Activated CD8-positive, alpha-beta memory T cell treated with anti-CD3 and anti-CD28 coated beads for 1 hour (primary cell): ENCODE measurements around the gene CRIP1.

ENCODE experiments used
- DNase-seq, 2 donors: peaks; one replicate each; pipeline ENCODE4 v3.0.0-alpha.2; 2020; ENCODE audit warnings: low read depth in 1 of 2; ENCODE audit errors: extremely low read depth in 1 of 2

CRIP1 gene

GRCh38 chr14:105531088-105531893 lies 44.6 kb downstream of the CRIP1 start:
- DNase-seq: no peak

GRCh38 chr14:105531894-105532623 lies 45.4 kb downstream of the CRIP1 start:
- no peak for DNase-seq

- no peak for DNase-seq
Measured at GRCh38 chr14:105532735-105533141, 46.1 kb downstream of the CRIP1 start.

GRCh38 chr14:105533391-105533790 lies 46.7 kb downstream of the CRIP1 start:
- DNase-seq: no peak

- DNase-seq: no peak
Measured at GRCh38 chr14:105533811-105534498, 47.3 kb downstream of the CRIP1 start.

- no peak for DNase-seq
Measured at GRCh38 chr14:105534586-105534985, 47.9 kb downstream of the CRIP1 start.

- DNase-seq: no peak
Measured at GRCh38 chr14:105536051-105536450, 49.4 kb downstream of the CRIP1 start.

- DNase-seq: no peak
Measured at GRCh38 chr14:105536691-105537579, 50.2 kb downstream of the CRIP1 start.

- DNase-seq: peak; percentile 23 to 64
Measured at GRCh38 chr14:105537580-105538474, 51.1 kb downstream of the CRIP1 start.
